DOHH2 (cell line): Measurements from ENCODE around the gene KRTAP5-2.

Experiments
- EZH2phosphoT487 ChIP-seq: fragments of 200-600 bp; sonication (generic); IDR thresholded peaks from 2 replicates; pipeline ENCODE4 v1.6.1; 2017; ENCODE audit warnings: borderline replicate concordance, mild to moderate bottlenecking, antibody characterized with exemption, low read length, moderate library complexity, mixed read lengths
- TF ChIP-seq, protein P1 (sequence below): fragments of 200-600 bp; sonication (generic); IDR thresholded peaks from one replicate; pipeline ENCODE4 v1.5.1; 2014; ENCODE audit warnings: antibody characterized with exemption, mild to moderate bottlenecking, low read depth, low read length; ENCODE audit not compliant: poor library complexity, severe bottlenecking

DNA sequence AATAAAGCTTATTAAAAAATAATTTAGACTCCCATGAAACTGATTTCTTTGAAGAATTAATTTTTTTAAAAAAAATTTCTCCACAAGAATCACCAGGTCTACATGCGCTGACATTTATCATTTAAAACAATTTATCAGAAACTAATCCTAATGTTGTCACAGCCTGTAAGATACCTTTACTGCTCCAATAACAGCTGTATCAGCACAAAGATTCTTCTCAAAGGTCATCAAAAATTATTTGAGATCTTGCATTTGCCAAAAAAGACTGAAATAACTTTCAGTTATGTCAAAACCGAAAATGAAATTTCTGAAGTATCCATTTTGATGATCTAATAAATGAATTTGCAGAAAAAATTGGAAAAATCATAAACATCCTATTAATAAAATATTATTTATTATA is 39.5 kb upstream of the KRTAP5-2 start:
- TF ChIP-seq, protein P1, sequence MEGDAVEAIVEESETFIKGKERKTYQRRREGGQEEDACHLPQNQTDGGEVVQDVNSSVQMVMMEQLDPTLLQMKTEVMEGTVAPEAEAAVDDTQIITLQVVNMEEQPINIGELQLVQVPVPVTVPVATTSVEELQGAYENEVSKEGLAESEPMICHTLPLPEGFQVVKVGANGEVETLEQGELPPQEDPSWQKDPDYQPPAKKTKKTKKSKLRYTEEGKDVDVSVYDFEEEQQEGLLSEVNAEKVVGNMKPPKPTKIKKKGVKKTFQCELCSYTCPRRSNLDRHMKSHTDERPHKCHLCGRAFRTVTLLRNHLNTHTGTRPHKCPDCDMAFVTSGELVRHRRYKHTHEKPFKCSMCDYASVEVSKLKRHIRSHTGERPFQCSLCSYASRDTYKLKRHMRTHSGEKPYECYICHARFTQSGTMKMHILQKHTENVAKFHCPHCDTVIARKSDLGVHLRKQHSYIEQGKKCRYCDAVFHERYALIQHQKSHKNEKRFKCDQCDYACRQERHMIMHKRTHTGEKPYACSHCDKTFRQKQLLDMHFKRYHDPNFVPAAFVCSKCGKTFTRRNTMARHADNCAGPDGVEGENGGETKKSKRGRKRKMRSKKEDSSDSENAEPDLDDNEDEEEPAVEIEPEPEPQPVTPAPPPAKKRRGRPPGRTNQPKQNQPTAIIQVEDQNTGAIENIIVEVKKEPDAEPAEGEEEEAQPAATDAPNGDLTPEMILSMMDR: no peak
- no peak for TF ChIP-seq EZH2phosphoT487
